Cardiac fibroblast (primary cell): Measurements from ENCODE around the gene CYP1A2.

ENCODE experiments used
- DNase-seq, 2 donors: peaks; one replicate each; pipeline versions ENCODE4 v3.0.0 to v3.0.0-alpha.2; 2010; ENCODE audit warnings: low read depth in 2 of 2
- H3K4me3 ChIP-seq, 2 donors: replicated peaks in 1 of 2; 1 replicate in 1 of 2; 2 replicates in 1 of 2; pipeline ENCODE4 v1.5.1; 2011; ENCODE audit warnings: low read depth in 2 of 2, low read length in 2 of 2, mild to moderate bottlenecking in 2 of 2, moderate library complexity in 1 of 2
- CTCF ChIP-seq: IDR thresholded peaks from one replicate; pipeline ENCODE4 v1.5.1; 2011; ENCODE audit warnings: low read depth, mild to moderate bottlenecking, low read length, inconsistent platforms

The CYP1A2 gene

GRCh38 chr15:74793135-74794028 lies 44.7 kb downstream of the CYP1A2 start:
- peak in 1 of 2 donors; percentile 40 for DNase-seq
- H3K4me3 ChIP-seq: no peak overlapping the region

GRCh38 chr15:74794248-74794969 lies 45.8 kb downstream of the CYP1A2 start:
- DNase-seq: no peak
- TF ChIP-seq CTCF: no peak
- H3K4me3 ChIP-seq: no peak overlapping the region

More at GRCh38 chr15:74793135-74794028, 44.7 kb downstream of the CYP1A2 start:
- peak; percentile 52 for TF ChIP-seq CTCF

GRCh38 chr15:74794970-74795349 lies 46.3 kb downstream of the CYP1A2 start:
- no peak for TF ChIP-seq CTCF
- no peak for DNase-seq

GRCh38 chr15:74795966-74796625 lies 47.5 kb downstream of the CYP1A2 start:
- DNase-seq: no peak
- no peak overlapping the region for H3K4me3 ChIP-seq
- TF ChIP-seq CTCF: no peak

More at GRCh38 chr15:74794970-74795349, 46.3 kb downstream of the CYP1A2 start:
- H3K4me3 ChIP-seq: no peak overlapping the region

GRCh38 chr15:74798388-74799254 lies 50.0 kb downstream of the CYP1A2 start:
- DNase-seq: no peak
- no peak for TF ChIP-seq CTCF
- no peak overlapping the region for H3K4me3 ChIP-seq

GRCh38 chr15:74799255-74799855 lies 50.7 kb downstream of the CYP1A2 start:
- TF ChIP-seq CTCF: no peak
- H3K4me3 ChIP-seq: no peak overlapping the region
- DNase-seq: no peak
